Fibroblast of villous mesenchyme (primary cell): Measurements from ENCODE around the gene ARHGAP5. TPM values are rescaled to one million over a fixed set of nuclear protein-coding genes. Genes with fewer than 3 reads are reported as not detected.

Experiments
- DNase-seq: peaks from one replicate; pipeline ENCODE4 v3.0.0-alpha.2; 2010; ENCODE audit warnings: low read depth
- H3K4me3 ChIP-seq: 2 replicates; pipeline ENCODE4 v1.5.1; 2011; ENCODE audit warnings: low read depth, mild to moderate bottlenecking, low read length
- CTCF ChIP-seq: IDR thresholded peaks from 2 replicates; pipeline ENCODE4 v1.5.1; 2012; ENCODE audit warnings: low read depth, mild to moderate bottlenecking, low read length; ENCODE audit not compliant: insufficient read depth
- total RNA-seq: library from RNA; depleted of rRNA; stranded (reverse); fragments of >200 nt; gene quantifications from 2 replicates; pipeline ENCODE4 v1.2.3, GENCODE V29; 2012

ARHGAP5 gene
- total RNA-seq, 1 donor = 166 TPM

DNA sequence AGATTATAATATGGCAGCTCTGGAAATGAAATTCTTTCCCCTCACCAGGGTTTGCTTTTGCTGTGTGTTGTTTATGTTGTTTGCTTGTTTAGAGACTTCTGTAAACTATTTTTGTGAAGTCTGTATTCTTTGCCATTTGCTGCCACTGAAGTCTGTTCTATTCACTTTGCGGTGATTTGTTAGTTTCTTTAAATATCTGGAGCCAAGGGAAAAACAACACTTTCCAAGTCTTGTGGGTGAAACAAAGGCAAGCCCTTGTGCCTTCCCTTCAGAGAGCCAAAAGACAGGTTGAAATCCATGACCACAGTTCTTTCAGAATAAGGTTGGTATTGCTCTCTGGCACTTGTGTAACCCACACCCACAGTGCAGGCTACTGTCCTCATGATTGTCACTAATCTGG is 65.2 kb downstream of the ARHGAP5 start:
- no peak for DNase-seq
- no peak for TF ChIP-seq CTCF
- H3K4me3 ChIP-seq = no peak overlapping the region

DNA sequence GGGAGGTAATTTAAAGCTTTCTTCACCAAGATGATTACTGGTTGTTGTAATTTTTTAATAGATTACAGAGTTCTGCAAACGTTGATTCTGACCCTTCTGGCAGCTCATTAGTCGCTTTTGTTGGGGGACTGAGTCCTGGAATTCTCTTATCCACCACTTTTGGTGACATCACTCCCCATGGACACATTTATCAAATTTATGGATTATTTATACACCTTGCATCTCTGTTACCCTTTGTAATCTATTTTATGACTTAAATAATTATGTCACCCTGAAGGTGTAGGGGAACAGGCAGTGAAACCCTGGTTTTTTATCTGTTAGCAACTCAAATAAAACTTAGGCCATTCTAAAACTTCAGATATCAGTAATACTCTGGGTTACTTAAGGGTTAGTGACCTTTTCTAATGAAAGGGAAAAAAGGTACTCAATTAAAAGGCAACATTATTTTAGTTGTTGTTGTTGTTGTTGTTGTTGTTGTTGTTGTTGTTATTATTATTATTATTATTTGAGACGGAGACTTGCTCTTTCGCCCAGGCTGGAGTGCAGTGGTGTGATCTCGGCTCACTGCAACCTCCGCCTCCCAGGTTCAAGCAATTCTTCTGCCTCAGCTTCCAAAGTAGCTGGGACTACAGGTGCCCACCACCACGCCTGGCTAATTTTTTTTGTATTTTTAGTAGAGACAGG is 65.8 kb downstream of the ARHGAP5 start:
- no peak for TF ChIP-seq CTCF
- no peak for DNase-seq
- no peak overlapping the region for H3K4me3 ChIP-seq

DNA sequence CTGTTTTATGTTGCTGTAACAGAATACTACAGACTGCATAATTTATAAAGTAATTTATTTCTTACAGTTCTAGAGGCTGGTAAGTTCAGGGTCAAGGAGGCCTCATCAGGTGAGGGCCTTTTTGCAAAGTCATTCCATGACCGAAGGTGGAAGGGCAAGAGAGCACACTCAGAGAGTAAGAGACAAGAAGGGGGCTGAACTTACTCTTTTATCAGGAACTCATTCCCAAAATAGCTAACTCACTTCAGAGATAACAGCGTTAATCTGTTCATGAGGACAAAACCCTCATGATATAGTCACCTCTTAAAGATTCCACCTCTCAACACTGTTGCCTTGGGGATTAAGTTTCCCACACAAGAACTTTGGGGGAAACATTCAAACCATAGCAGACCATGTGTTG is 73.3 kb downstream of the ARHGAP5 start:
- no peak overlapping the region for H3K4me3 ChIP-seq
- TF ChIP-seq CTCF = no peak
- no peak for DNase-seq

DNA sequence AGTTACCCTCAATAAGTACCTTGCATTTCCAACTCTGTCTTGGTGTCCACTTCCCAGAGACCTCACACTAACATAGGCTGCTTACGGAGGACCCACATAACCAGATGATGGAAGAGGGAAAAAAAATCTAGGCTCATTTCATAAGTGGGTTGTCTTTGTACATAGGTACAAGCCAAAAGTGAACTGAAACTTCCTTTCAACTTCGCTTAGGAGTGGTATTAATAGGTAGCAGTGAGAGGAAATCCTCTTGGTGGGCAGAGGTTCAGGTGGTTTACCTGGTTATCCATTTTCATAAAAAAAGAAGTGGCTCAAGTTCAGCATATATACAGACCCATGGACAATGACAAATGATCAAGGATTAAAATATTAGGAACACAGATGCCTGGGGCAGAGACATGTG is 88.9 kb downstream of the ARHGAP5 start:
- DNase-seq = no peak
- H3K4me3 ChIP-seq = no peak overlapping the region
- no peak for TF ChIP-seq CTCF

- DNase-seq = no peak
- H3K4me3 ChIP-seq = no peak overlapping the region
- no peak for TF ChIP-seq CTCF
Observed at GRCh38 chr14:32166924-32167323, 89.8 kb downstream of the ARHGAP5 start.

DNA sequence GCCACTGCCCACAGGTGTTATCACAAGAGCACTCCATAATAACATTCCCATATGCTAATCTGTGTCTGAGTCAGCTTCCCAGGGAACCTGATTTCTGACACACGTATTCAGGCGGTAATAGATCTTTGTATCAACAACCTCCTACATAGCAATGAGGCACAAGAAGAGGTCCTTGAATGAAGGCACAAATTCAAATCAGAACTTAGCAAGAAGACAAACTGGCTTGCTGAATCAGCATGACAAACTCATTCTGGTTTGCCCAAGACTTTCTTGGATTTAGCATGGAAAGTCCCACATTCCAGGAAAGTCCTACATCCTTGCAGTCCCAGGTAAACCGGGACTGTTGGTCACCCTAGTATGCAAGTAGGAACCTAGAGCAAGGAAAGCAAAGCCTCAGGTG is 90.8 kb downstream of the ARHGAP5 start:
- no peak for DNase-seq
- no peak for TF ChIP-seq CTCF
- H3K4me3 ChIP-seq = no peak overlapping the region

GRCh38 chr14:32169191-32169590 is 92.1 kb downstream of the ARHGAP5 start:
- no peak overlapping the region for H3K4me3 ChIP-seq
- TF ChIP-seq CTCF = no peak
- DNase-seq = no peak
